K562 (cell line): ENCODE results near the gene TTC4. TPM values are rescaled to one million over a fixed set of nuclear protein-coding genes. Genes with fewer than 3 reads are reported as not detected.

Source experiments
- ATAC-seq: fragments of 200-7000 bp; cut with Tn5 transposase; 3 replicates; pipeline ENCODE4 v1.9.1; 2020; ENCODE audit warnings: moderate library complexity
- BruUV-seq: library from RNA; stranded (reverse); fragments of 400-500 nt; replicated peaks from 2 replicates; lab custom pipeline; 2021; lab: Mats Ljungman, UMichigan
- CTCF ChIA-PET: fragments of 300-600 bp; formaldehyde crosslinking; extraction: SDS; loops from one replicate; lab custom pipeline; 2021; ENCODE audit warnings: low intra/inter-chr PET ratio; lab: Yijun Ruan, JAX
- POLR2A ChIA-PET: fragments of 300-600, 350-650 bp; sonication (Branson Sonifier 250); formaldehyde crosslinking; extraction: SDS; loops from one replicate; lab custom pipeline; 2021; ENCODE audit warnings: antibody characterized with exemption, inconsistent platforms; lab: Yijun Ruan, JAX
- DNase-seq, 4 experiments: peaks; one replicate each; pipeline versions ENCODE4 v3.0.0 to v3.0.0-alpha.2; 2011 to 2018; ENCODE audit warnings: low spot score in 3 of 4, mixed read lengths in 3 of 4; ENCODE audit errors: extremely low read depth in 1 of 4
- FAIRE-seq: peaks from 2 replicates; lab custom pipeline; 2011; peaks lifted over from hg19 to GRCh38; lab: Jason Lieb, UNC
- H2AFZ ChIP-seq: 2 replicates; pipeline ENCODE4 v1.6.0; 2011; ENCODE audit warnings: low read depth, low read length, control low read depth, inconsistent platforms
- H3K27ac ChIP-seq: fragments of 200-600 bp; 3 replicates; pipeline ENCODE4 v1.8.0; 2011; ENCODE audit warnings: low read depth, mild to moderate bottlenecking, control low read depth, inconsistent platforms, low read length, moderate library complexity, mixed read lengths; ENCODE audit errors: extremely low read depth
- H3K27me3 ChIP-seq, 2 experiments: fragments of 300-600 bp in 1 of 2; 2 replicates in 1 of 2; 3 replicates in 1 of 2; pipeline versions ENCODE4 v1.6.0 to v1.8.0; 2011; ENCODE audit warnings: inconsistent platforms in 2 of 2, low read length in 2 of 2, mild to moderate bottlenecking in 1 of 2, mixed read lengths in 1 of 2, moderate library complexity in 1 of 2; ENCODE audit not compliant: control insufficient read depth in 2 of 2, insufficient read depth in 2 of 2
- H3K36me3 ChIP-seq: fragments of 300-600 bp; 3 replicates; pipeline ENCODE4 v1.8.0; 2011; ENCODE audit warnings: mild to moderate bottlenecking, low read length, inconsistent platforms; ENCODE audit not compliant: control insufficient read depth, insufficient read depth
- H3K4me1 ChIP-seq, 2 experiments: fragments of 200-600 bp in 1 of 2; replicated peaks in 1 of 2; 2 replicates in 1 of 2; 3 replicates in 1 of 2; pipeline versions ENCODE4 v1.5.1 to v1.8.0; 2011; ENCODE audit warnings: inconsistent platforms in 2 of 2, low read length in 2 of 2, mild to moderate bottlenecking in 1 of 2, mixed read lengths in 1 of 2, moderate library complexity in 1 of 2; ENCODE audit not compliant: control insufficient read depth in 2 of 2, insufficient read depth in 2 of 2
- H3K4me2 ChIP-seq: 2 replicates; pipeline ENCODE4 v1.6.1; 2011; ENCODE audit warnings: low read length, control low read depth, inconsistent platforms, mixed read lengths; ENCODE audit not compliant: insufficient read depth
- H3K4me3 ChIP-seq: fragments of 200-600 bp; sonication (generic), shearing (Covaris generic); 2 replicates; pipeline ENCODE4 v1.5.1; 2016; ENCODE audit warnings: control low read depth, inconsistent platforms
- H3K79me2 ChIP-seq: fragments of 200-600 bp; 3 replicates; pipeline ENCODE4 v1.8.0; 2011; ENCODE audit warnings: low read length, inconsistent platforms; ENCODE audit not compliant: control insufficient read depth, insufficient read depth
- H3K9ac ChIP-seq, 2 experiments: 2 replicates each; pipeline versions ENCODE4 v1.6.0 to v1.6.1; 2011; ENCODE audit warnings: low read depth in 2 of 2, low read length in 2 of 2, control low read depth in 1 of 2, inconsistent platforms in 1 of 2, mild to moderate bottlenecking in 1 of 2, mixed read lengths in 1 of 2; ENCODE audit not compliant: insufficient read depth in 1 of 2
- H3K9me1 ChIP-seq: one replicate; pipeline ENCODE4 v1.6.0; 2011; ENCODE audit warnings: inconsistent platforms, mild to moderate bottlenecking, low read length, moderate library complexity; ENCODE audit not compliant: control insufficient read depth, insufficient read depth
- H3K9me3 ChIP-seq: replicated peaks from 2 replicates; pipeline ENCODE4 v1.5.1; 2011; ENCODE audit warnings: low read depth, low read length, inconsistent platforms; ENCODE audit not compliant: control insufficient read depth, insufficient read depth
- H4K20me1 ChIP-seq: replicated peaks from 2 replicates; pipeline ENCODE4 v1.6.1; 2011; ENCODE audit warnings: low read length, inconsistent platforms, mixed read lengths; ENCODE audit not compliant: control insufficient read depth, insufficient read depth
- ARID4B ChIP-seq: sonication (generic); formaldehyde crosslinking; IDR thresholded peaks from 2 replicates; pipeline ENCODE4 v1.8.0; 2022; ENCODE audit warnings: mild to moderate bottlenecking, missing genetic modification reagents
- ESRRB ChIP-seq: fragments of 250-450 bp; sonication (Bioruptor Pico); IDR thresholded peaks from 2 replicates; pipeline ENCODE4 v1.5.0; 2020; ENCODE audit warnings: mild to moderate bottlenecking, moderate library complexity, borderline replicate concordance
- FUS ChIP-seq: fragments of 200-400 bp; formaldehyde crosslinking; optimal IDR thresholded peaks from 2 replicates; pipeline ENCODE3; 2017; ENCODE audit warnings: low read depth, low read length
- HIVEP1 ChIP-seq: fragments of 250-450 bp; sonication (Bioruptor Pico); IDR thresholded peaks from 2 replicates; pipeline ENCODE4 v1.4.0; 2020; ENCODE audit warnings: mild to moderate bottlenecking
- LARP7 ChIP-seq: fragments of 450-650 bp; IDR thresholded peaks from 2 replicates; pipeline ENCODE4 v1.6.1; 2016
- NFIC ChIP-seq: fragments of 450-650 bp; IDR thresholded peaks from 2 replicates; pipeline ENCODE4 v1.6.1; 2017; ENCODE audit warnings: mild to moderate bottlenecking, inconsistent platforms
- NR3C1 ChIP-seq: sonication (generic); formaldehyde crosslinking; IDR thresholded peaks from 2 replicates; pipeline ENCODE4 v1.8.1; 2022; ENCODE audit warnings: missing genetic modification reagents
- POLR3G ChIP-seq: IDR thresholded peaks from 2 replicates; pipeline ENCODE4 v1.6.1; 2011; ENCODE audit not compliant: insufficient read length, insufficient replicate concordance; ENCODE audit errors: extremely low read depth
- ZNF408 ChIP-seq: fragments of 250-450 bp; sonication (Bioruptor Pico); IDR thresholded peaks from 2 replicates; pipeline ENCODE4 v1.4.0; 2020; ENCODE audit warnings: low read depth, mild to moderate bottlenecking, moderate library complexity
- in situ Hi-C: fragments of 300-500 bp; cut with MboI; formaldehyde crosslinking; loops from 4 replicates; pipeline ENCODE4 v1.15.0; 2018; ENCODE audit warnings: inconsistent platforms, mixed read lengths
- intact Hi-C: fragments of 100-400 bp; cut with micrococcal nuclease; formaldehyde crosslinking; loops from 2 replicates; pipeline ENCODE4 v1.14.2; 2022
- polyA plus RNA-seq, 8 experiments: library from polyadenylated mRNA; depleted of rRNA in 4 of 8; stranded (reverse) in 5 of 8; unstranded in 3 of 8; fragments of >200 nt; fragmentation: Nextera tagmentation in 2 of 8; fragmentation: Illumina TruSeq in 1 of 8; extraction: Ambion mirVana in 2 of 8; extraction: Trizol in 1 of 8; gene quantifications; 2 replicates each; pipeline versions ENCODE4 v1.2.1 to v1.2.3, GENCODE V29; 2011 to 2014; ENCODE audit warnings: inconsistent platforms in 1 of 8, missing spikeins in 1 of 8
- total RNA-seq, 7 experiments: library from RNA; depleted of rRNA in 6 of 7; stranded (reverse); fragments of >200 nt in 6 of 7; fragmentation: Illumina TruSeq in 2 of 7; extraction: Trizol in 2 of 7; gene quantifications; 2 replicates each; pipeline versions ENCODE4 v1.2.1 to v1.2.3, GENCODE V29; 2011 to 2021; ENCODE audit warnings: low replicate concordance in 1 of 7

TTC4 gene
- total and polyA plus RNA-seq, 9 of the 15 experiments (the other 6 are each of a cell fraction or from before 2014, with no cell fraction given), result 36.3 to 111 (median 54.1) TPM

- H3K4me3 ChIP-seq, result no peak overlapping the region
- no peak overlapping the region for H3K27ac ChIP-seq
- in situ Hi-C loops, result no loop called here
- peaks cover 98% of the 10 kb centered on the region for H3K36me3 ChIP-seq
- FAIRE-seq (no peak), ATAC-seq (no peak), DNase-seq (no peak)
- BruUV-seq, result no TSS peak
- peaks cover 4% of the 10 kb centered on the region; the same call in 2 of the 3 replicates for H3K79me2 ChIP-seq
- intact Hi-C loops, result no loop called here
- no peaks in the 10 kb centered on the region for H3K4me1 ChIP-seq
- no peak for TF ChIP-seq HIVEP1 (CRISPR knock-in tag)
- no peak for TF ChIP-seq POLR3G
- TF ChIP-seq ZNF408 (CRISPR knock-in tag), result no peak
- no peak for TF ChIP-seq ARID4B
- TF ChIP-seq FUS, result no peak
- no peak for TF ChIP-seq LARP7
- no peak for TF ChIP-seq NR3C1
- TF ChIP-seq ESRRB (CRISPR knock-in tag), result no peak
- TF ChIP-seq NFIC, result peak; percentile 63
- no peak overlapping the region for H3K9ac ChIP-seq
- no peaks in the 10 kb centered on the region for H3K9me3 ChIP-seq
- no peak overlapping the region for H2AFZ ChIP-seq
- no peaks in the 10 kb centered on the region for H3K9me1 ChIP-seq
- H3K27me3 ChIP-seq, result no peaks in the 10 kb centered on the region
- H3K4me2 ChIP-seq, result no peak overlapping the region
- H4K20me1 ChIP-seq, result no peaks in the 10 kb centered on the region
- ChIA-PET POLR2A (interaction anchor here (1.4 to 1.9 kb wide), 3 partner anchors 11 to 26 kb away, joined by 3 to 5 read pairs (median 4); no protein-coding TSS in a partner anchor), CTCF (no interaction called here)
Measured at GRCh38 chr1:54723985-54724384, 8.3 kb downstream of the TTC4 start.
